Adipocyte (in vitro differentiated cells): Measurements from ENCODE around the gene GPR173.

Experiments
- DNase-seq: peaks from one replicate; pipeline ENCODE4 v3.0.0-alpha.2; 2015; ENCODE audit warnings: low read depth
- H3K27me3 ChIP-seq: replicated peaks from 2 replicates; pipeline ENCODE4 v1.7.0; 2013; ENCODE audit warnings: mild to moderate bottlenecking, low read length, moderate library complexity; ENCODE audit not compliant: control insufficient read depth, insufficient read depth
- H3K36me3 ChIP-seq: 2 replicates; pipeline ENCODE4 v1.7.0; 2013; ENCODE audit warnings: low read length, mild to moderate bottlenecking, moderate library complexity; ENCODE audit not compliant: control insufficient read depth, insufficient read depth, severe bottlenecking
- H3K4me1 ChIP-seq: 2 replicates; pipeline ENCODE4 v1.7.0; 2013; ENCODE audit warnings: mild to moderate bottlenecking, low read length, moderate library complexity; ENCODE audit not compliant: control insufficient read depth, insufficient read depth
- H3K4me3 ChIP-seq: 2 replicates; pipeline ENCODE4 v1.7.0; 2013; ENCODE audit warnings: mild to moderate bottlenecking, low read length, moderate library complexity
- H3K9ac ChIP-seq: 2 replicates; pipeline ENCODE4 v1.7.0; 2013; ENCODE audit warnings: mild to moderate bottlenecking, low read length, moderate library complexity
- H3K9me3 ChIP-seq: 2 replicates; pipeline ENCODE4 v1.7.0; 2013; ENCODE audit warnings: mild to moderate bottlenecking, low read length, moderate library complexity; ENCODE audit not compliant: control insufficient read depth

GPR173 gene

DNA sequence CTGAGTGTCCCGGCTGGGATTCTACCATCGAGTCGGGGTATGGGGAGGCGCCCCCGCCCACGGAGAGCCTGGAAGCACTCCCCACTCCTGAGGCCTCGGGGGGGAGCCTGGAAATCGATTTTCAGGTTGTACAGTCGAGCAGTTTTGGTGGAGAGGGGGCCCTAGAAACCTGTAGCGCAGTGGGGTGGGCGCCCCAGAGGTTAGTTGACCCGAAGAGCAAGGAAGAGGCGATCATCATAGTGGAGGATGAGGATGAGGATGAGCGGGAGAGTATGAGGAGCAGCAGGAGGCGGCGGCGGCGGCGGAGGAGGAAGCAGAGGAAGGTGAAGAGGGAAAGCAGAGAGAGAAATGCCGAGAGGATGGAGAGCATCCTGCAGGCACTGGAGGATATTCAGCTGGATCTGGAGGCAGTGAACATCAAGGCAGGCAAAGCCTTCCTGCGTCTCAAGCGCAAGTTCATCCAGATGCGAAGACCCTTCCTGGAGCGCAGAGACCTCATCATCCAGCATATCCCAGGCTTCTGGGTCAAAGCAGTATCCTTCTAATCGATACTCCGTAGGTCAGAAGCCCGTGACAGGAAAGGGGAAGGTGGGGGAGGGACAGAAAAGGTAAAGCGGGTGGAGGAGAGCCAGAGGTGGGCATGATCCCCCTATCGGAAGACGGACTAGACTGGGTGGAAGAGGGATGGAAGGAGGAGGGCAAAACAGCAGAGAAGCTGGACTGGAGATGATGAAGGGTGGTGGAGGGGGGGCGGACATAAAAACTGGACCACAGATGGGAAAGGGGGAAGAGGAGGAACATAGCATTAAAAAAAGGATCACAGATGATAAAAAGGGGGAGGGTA, 34.4 kb downstream of the GPR173 start:
- Histone ChIP-seq H3K4me3 (peak overlapping the region; percentile 82), H3K9me3 (no peaks in the 10 kb centered on the region), H3K27me3 (peaks cover 6% of the 10 kb centered on the region), H3K4me1 (peaks cover 19% of the 10 kb centered on the region), H3K36me3 (peaks cover 38% of the 10 kb centered on the region), H3K9ac (peak overlapping the region; percentile 83)
- no peak for DNase-seq

- Histone ChIP-seq H3K9me3 (no peaks in the 10 kb centered on the region), H3K4me3 (peak overlapping the region; percentile 82), H3K4me1 (peaks cover 19% of the 10 kb centered on the region), H3K9ac (peak overlapping the region; percentile 83), H3K36me3 (peaks cover 40% of the 10 kb centered on the region), H3K27me3 (peaks cover 6% of the 10 kb centered on the region)
- DNase-seq, result no peak
Observed at GRCh38 chrX:53084043-53084570, 35.5 kb downstream of the GPR173 start.

DNA sequence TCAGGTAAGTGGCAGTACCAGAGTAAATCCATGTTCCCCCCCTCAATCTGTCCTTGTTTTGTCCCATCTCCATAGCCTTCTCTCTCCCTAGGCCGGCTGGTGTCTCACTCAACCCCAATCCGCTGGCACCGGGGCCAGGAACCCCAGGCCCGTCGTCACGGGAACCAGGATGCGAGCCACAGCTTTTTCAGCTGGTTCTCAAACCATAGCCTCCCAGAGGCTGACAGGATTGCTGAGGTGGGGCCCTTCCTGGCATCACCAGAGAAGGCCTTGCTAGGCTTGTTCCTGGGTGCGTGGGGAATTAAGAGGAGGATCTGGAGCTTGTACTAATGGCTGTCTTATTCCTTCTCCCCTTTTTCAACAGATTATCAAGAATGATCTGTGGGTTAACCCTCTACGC, 36.3 kb downstream of the GPR173 start:
- no peaks in the 10 kb centered on the region for H3K9me3 ChIP-seq

DNA sequence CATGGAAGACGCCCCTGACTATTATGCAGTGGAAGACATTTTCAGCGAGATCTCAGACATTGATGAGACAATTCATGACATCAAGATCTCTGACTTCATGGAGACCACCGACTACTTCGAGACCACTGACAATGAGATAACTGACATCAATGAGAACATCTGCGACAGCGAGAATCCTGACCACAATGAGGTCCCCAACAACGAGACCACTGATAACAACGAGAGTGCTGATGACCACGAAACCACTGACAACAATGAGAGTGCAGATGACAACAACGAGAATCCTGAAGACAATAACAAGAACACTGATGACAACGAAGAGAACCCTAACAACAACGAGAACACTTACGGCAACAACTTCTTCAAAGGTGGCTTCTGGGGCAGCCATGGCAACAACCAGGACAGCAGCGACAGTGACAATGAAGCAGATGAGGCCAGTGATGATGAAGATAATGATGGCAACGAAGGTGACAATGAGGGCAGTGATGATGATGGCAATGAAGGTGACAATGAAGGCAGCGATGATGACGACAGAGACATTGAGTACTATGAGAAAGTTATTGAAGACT, 37.2 kb downstream of the GPR173 start:
- H3K4me1 ChIP-seq, result peaks cover 19% of the 10 kb centered on the region
- peaks cover 6% of the 10 kb centered on the region for H3K27me3 ChIP-seq
- H3K9me3 ChIP-seq, result no peaks in the 10 kb centered on the region
- H3K36me3 ChIP-seq, result peaks cover 40% of the 10 kb centered on the region
- DNase-seq, result no peak
- no peak overlapping the region for H3K4me3 ChIP-seq
- H3K9ac ChIP-seq, result no peak overlapping the region

More for the DNA sequence above, 36.3 kb downstream of the GPR173 start:
- peaks cover 6% of the 10 kb centered on the region for H3K27me3 ChIP-seq
- H3K36me3 ChIP-seq, result peaks cover 40% of the 10 kb centered on the region
- H3K4me1 ChIP-seq, result peaks cover 19% of the 10 kb centered on the region
- no peak overlapping the region for H3K4me3 ChIP-seq
- no peak overlapping the region for H3K9ac ChIP-seq
- no peak for DNase-seq

DNA sequence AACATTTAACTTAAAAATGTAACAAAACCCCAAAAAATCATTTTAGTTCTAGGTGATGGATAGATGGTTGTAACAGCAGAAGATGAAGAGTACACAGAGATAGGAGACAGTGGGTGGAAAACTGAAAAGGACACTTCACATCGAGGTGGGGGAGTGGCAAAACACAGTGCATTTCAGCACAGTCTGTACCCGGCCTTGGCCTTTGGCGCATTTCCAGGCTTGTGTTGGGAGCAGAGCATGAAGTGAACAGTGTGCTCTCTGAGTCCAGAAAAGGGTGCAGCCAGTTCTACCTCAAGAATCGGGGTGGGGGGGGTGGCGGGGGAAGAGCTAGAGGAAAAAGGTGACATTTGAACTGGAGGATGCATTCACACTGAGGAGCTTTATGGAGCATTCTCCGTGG, 37.9 kb downstream of the GPR173 start:
- Histone ChIP-seq H3K9me3 (no peaks in the 10 kb centered on the region), H3K27me3 (peaks cover 6% of the 10 kb centered on the region), H3K4me3 (no peak overlapping the region), H3K36me3 (peaks cover 40% of the 10 kb centered on the region), H3K9ac (no peak overlapping the region), H3K4me1 (peaks cover 19% of the 10 kb centered on the region)
- DNase-seq, result no peak

- no peak for DNase-seq
Observed at GRCh38 chrX:53087388-53087831, 38.8 kb downstream of the GPR173 start.

DNA sequence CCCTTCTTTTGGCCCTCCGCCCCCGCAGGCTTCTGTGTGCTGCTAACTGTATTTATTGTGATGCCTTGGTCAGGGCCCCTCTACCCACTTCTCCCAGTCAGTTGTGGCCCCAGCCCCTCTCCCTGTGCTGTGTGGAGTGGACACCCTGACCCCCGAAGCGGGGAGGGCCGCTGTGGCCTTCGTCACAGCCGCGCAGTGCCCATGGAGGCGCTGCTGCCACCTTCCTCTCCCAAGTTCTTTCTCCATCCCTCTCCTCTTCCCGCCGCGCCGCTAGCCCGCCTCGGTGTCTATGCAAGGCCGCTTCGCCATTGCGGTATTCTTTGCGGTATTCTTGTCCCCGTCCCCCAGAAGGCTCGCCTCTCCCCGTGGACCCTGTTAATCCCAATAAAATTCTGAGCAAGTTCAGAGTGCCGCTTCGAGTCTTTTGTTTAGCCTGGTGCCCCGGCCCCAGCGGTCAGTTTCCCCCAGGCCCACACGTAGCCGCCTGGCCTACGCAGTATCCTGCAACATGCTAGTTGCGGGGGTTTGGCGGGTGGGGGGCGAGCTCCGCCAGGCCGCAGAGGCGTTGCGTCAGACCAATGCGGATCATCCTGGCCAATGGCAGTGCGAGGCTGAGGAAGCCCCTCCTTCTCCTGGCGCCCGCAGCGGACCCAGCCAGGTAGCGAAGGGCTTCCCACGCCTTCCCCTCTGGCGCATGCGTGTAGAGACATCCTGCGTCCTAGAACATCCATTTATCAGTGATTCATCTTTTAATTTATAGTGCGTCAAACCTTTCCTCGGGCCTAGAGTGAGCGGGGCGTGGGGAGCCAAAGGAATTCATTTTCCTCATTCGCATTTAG, 39.8 kb downstream of the GPR173 start:
- DNase-seq, result peak; percentile 73

More at GRCh38 chrX:53087388-53087831, 38.8 kb downstream of the GPR173 start:
- Histone ChIP-seq H3K4me3 (no peak overlapping the region), H3K36me3 (peaks cover 40% of the 10 kb centered on the region), H3K9ac (no peak overlapping the region), H3K27me3 (peaks cover 6% of the 10 kb centered on the region), H3K9me3 (no peaks in the 10 kb centered on the region), H3K4me1 (peaks cover 19% of the 10 kb centered on the region)

DNA sequence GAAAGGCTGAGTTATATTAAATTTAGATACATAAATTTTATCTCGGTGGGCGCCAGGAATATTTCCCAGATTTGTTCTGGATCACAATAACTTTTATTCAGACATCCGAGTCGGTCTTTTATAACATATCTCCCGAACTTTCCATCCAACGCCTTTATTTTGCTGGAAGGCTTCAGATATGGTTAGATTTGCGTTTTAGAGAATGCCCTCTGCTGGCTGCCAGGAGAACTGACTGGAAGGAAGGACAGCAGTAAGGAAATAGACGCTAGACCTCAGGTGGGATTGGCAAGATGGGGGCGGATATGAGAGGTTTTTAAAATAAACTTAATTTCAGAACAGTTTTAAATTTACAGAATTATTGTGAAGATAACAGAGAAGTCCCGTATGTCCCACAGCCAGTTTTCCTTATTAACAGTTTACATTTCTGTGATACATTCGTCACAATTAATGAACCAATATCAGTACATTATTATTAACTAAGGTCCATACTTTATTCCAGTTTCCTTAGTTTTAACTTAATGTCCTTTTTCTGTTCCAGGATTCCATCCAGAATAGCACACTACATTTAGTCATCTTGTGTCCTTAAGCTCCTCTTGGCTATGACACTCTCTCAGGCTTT, 40.7 kb downstream of the GPR173 start:
- peak overlapping the region; percentile 75 for H3K4me3 ChIP-seq
- no peaks in the 10 kb centered on the region for H3K27me3 ChIP-seq
- peaks cover 9% of the 10 kb centered on the region for H3K4me1 ChIP-seq
- peak; percentile 79 for DNase-seq
- H3K36me3 ChIP-seq, result peaks cover 35% of the 10 kb centered on the region
- peak overlapping the region; percentile 67 for H3K9ac ChIP-seq
- no peaks in the 10 kb centered on the region for H3K9me3 ChIP-seq

More for the DNA sequence above, 39.8 kb downstream of the GPR173 start:
- H3K36me3 ChIP-seq, result peaks cover 40% of the 10 kb centered on the region
- peaks cover 17% of the 10 kb centered on the region for H3K4me1 ChIP-seq
- peaks cover 6% of the 10 kb centered on the region for H3K27me3 ChIP-seq
- peak overlapping the region; percentile 67 for H3K9ac ChIP-seq
- H3K9me3 ChIP-seq, result no peaks in the 10 kb centered on the region
- peak overlapping the region; percentile 75 for H3K4me3 ChIP-seq

DNA sequence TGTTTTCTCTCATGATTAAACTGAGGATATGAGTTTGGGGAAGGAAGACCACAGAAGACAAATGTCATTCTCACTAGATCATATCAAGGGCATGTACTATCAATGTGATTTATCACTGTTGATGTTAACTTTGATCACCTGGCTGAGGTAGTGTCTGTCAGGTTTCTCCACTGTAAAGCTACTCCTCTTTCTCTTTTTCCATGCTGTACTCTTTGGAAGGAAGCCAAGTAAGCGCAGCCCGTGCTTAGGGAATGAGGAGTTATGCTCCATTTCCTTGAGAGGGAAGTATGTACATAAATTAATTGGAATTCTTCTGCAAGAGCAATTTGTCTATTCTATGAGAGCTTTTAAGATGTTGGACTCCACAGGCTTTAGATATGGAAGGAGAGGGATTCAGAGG, 41.3 kb downstream of the GPR173 start:
- no peak overlapping the region for H3K4me3 ChIP-seq
- no peak overlapping the region for H3K9ac ChIP-seq
- H3K27me3 ChIP-seq, result no peaks in the 10 kb centered on the region
- H3K36me3 ChIP-seq, result peaks cover 31% of the 10 kb centered on the region
- H3K9me3 ChIP-seq, result no peaks in the 10 kb centered on the region
- no peak for DNase-seq
- peaks cover 9% of the 10 kb centered on the region for H3K4me1 ChIP-seq

GRCh38 chrX:53091354-53091753, 42.8 kb downstream of the GPR173 start:
- no peaks in the 10 kb centered on the region for H3K9me3 ChIP-seq
- peaks cover 16% of the 10 kb centered on the region for H3K36me3 ChIP-seq
- H3K27me3 ChIP-seq, result no peaks in the 10 kb centered on the region
- no peak for DNase-seq
- H3K9ac ChIP-seq, result no peak overlapping the region
- no peak overlapping the region for H3K4me3 ChIP-seq
- peaks cover 3% of the 10 kb centered on the region for H3K4me1 ChIP-seq
